Peyer's patch (tissue), 4 donors: ENCODE results near the gene LGI4.

ENCODE experiments used
- CTCF ChIP-seq, 6 experiments: fragments of 450-650 bp in 4 of 6; fragments of 200-600 bp in 2 of 6; sonication (generic) in 1 of 6; IDR thresholded peaks; one replicate each; pipeline ENCODE4 v1.5.1; 2017 to 2019; ENCODE audit warnings: antibody characterized with exemption in 6 of 6, mild to moderate bottlenecking in 3 of 6, moderate library complexity in 1 of 6
- POLR2A ChIP-seq, 2 donors: fragments of 450-650 bp; IDR thresholded peaks; one replicate each; pipeline ENCODE4 v1.5.1; 2017; ENCODE audit warnings: antibody characterized with exemption in 2 of 2, mild to moderate bottlenecking in 2 of 2, moderate library complexity in 2 of 2

- no peak for TF ChIP-seq CTCF (IDR thresholded peaks at IDR 0.05)
- no peak for TF ChIP-seq POLR2A (IDR thresholded peaks at IDR 0.05)
Observed at GRCh38 chr19:35108730-35109129, 26.1 kb downstream of the LGI4 start.
